A549 (cell line): ENCODE measurements around the gene IL19.

Experiments
- CTCF ChIP-seq: fragments of >200 bp; sonication (Bioruptor Twin); formaldehyde crosslinking; IDR thresholded peaks from 3 replicates; pipeline ENCODE4 v1.5.1; 2016
- FOSB ChIP-seq: fragments of 250-450 bp; sonication (Bioruptor Pico); IDR thresholded peaks from 2 replicates; pipeline ENCODE4 v1.5.0; 2020; ENCODE audit warnings: mild to moderate bottlenecking, moderate library complexity
- POLR2AphosphoS2 ChIP-seq: conservative IDR thresholded peaks from 2 replicates; pipeline ENCODE4 v1.6.1; 2012; ENCODE audit warnings: low read length, improper control_type of control experiment, inconsistent platforms
- REST ChIP-seq: fragments of 200-600 bp; sonication (generic); IDR thresholded peaks from 2 replicates; pipeline ENCODE4 v1.6.1; 2016; ENCODE audit warnings: antibody characterized with exemption, mild to moderate bottlenecking, moderate library complexity

- TF ChIP-seq CTCF (no peak), POLR2AphosphoS2 (no peak), REST (no peak), FOSB (no peak)
These were observed 53.2 kb downstream of the IL19 start for GRCh38 chr1:206823727-206824126.
